BE2C (cell line): ENCODE results near the gene GLG1.

Source experiments
- DNase-seq: peaks from one replicate; pipeline ENCODE4 v3.0.0-alpha.2; 2020
- H3K27me3 ChIP-seq: fragments of 250-450 bp; sonication (Bioruptor Pico); 2 replicates; pipeline ENCODE4 v1.5.1; 2020; ENCODE audit warnings: mild to moderate bottlenecking
- H3K36me3 ChIP-seq: fragments of 250-450 bp; sonication (Bioruptor Pico); 2 replicates; pipeline ENCODE4 v1.5.1; 2020; ENCODE audit warnings: mild to moderate bottlenecking
- H3K4me1 ChIP-seq: fragments of 250-450 bp; sonication (Bioruptor Pico); 2 replicates; pipeline ENCODE4 v1.5.1; 2020
- H3K4me3 ChIP-seq: 2 replicates; pipeline ENCODE4 v1.5.1; 2011; ENCODE audit warnings: low read depth, low read length
- H3K9me3 ChIP-seq: fragments of 250-450 bp; sonication (Bioruptor Pico); 2 replicates; pipeline ENCODE4 v1.5.1; 2020
- TF ChIP-seq, protein P1 (sequence below): IDR thresholded peaks from 2 replicates; pipeline ENCODE4 v1.5.1; 2012; ENCODE audit warnings: mild to moderate bottlenecking, low read depth, low read length

Gene GLG1

DNA sequence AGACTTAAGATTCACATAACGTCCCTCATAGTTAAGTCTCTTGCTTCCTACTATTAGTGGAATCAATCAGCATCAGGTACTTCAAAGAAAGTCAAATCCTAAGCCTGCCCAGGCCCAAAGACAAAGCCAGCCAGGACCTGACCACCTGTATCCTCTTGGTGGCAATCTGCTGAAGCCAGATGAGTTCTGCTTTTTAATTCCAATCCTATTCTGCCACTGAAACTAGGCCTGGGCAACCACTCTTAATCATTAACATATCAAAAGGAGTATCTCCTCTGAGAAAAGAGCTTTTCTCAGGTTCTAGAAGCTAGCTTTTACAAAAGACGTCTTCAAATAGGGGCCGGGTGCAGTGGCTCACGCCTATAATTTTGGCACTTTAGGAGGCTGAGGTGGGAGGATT is 15.1 kb upstream of the GLG1 start:
- Histone ChIP-seq H3K9me3 (no peaks in the 10 kb centered on the region), H3K4me3 (no peak overlapping the region), H3K36me3 (peaks cover 65% of the 10 kb centered on the region), H3K27me3 (no peaks in the 10 kb centered on the region), H3K4me1 (no peaks in the 10 kb centered on the region)
- DNase-seq = no peak
- TF ChIP-seq, protein P1, sequence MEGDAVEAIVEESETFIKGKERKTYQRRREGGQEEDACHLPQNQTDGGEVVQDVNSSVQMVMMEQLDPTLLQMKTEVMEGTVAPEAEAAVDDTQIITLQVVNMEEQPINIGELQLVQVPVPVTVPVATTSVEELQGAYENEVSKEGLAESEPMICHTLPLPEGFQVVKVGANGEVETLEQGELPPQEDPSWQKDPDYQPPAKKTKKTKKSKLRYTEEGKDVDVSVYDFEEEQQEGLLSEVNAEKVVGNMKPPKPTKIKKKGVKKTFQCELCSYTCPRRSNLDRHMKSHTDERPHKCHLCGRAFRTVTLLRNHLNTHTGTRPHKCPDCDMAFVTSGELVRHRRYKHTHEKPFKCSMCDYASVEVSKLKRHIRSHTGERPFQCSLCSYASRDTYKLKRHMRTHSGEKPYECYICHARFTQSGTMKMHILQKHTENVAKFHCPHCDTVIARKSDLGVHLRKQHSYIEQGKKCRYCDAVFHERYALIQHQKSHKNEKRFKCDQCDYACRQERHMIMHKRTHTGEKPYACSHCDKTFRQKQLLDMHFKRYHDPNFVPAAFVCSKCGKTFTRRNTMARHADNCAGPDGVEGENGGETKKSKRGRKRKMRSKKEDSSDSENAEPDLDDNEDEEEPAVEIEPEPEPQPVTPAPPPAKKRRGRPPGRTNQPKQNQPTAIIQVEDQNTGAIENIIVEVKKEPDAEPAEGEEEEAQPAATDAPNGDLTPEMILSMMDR = no peak

DNA sequence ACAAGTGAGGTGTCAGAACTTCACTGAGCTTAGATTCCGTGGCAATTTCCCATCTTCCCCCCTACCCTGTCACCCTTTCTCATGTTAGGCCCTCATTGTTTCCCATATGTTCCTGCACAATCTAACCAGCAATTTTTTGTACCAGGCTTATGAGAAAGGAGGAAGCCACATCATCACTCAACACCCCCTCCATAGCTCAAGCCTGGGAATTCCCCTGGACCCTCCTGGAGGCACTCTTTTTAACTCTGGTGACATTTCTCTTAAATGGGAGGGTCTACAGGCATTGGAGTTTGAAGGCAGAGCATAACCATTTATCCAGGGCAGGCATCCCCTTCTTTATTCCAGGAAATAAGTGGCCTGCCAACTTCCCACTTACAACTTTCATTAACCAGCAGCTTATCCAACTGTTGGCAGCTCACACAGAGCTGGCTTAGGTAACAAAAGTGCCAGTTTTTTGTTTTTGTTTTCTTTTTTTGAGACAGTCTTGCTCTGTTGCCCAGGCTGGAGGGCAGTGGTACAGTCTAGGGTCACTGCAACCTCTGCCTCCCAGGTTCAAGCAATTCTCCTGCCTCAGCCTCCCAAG is 10.4 kb upstream of the GLG1 start:
- TF ChIP-seq, protein P1 = no peak
- no peak for DNase-seq
- no peaks in the 10 kb centered on the region for H3K27me3 ChIP-seq
- H3K4me3 ChIP-seq = no peak overlapping the region
- no peaks in the 10 kb centered on the region for H3K4me1 ChIP-seq
- peaks cover 23% of the 10 kb centered on the region for H3K36me3 ChIP-seq
- no peaks in the 10 kb centered on the region for H3K9me3 ChIP-seq

DNA sequence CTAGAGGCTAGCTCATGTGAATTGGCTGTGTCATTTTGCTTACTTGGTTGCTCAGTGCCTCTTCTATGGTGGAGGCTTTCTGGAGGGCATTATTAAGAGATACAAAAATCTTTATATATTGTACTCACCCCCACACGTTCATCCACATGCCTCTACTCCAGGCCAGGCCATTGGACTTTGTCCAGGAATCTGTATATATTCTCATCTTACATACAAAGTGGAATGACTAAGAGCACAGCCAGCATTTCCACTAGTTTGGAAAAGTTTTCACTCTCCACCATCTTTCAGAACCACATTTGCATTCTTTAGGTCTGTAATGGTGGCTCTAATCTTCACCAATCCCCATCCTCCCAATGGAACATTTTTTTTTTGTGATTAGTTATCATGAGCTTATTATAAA is 4.8 kb upstream of the GLG1 start:
- H3K4me3 ChIP-seq = no peak overlapping the region

DNA sequence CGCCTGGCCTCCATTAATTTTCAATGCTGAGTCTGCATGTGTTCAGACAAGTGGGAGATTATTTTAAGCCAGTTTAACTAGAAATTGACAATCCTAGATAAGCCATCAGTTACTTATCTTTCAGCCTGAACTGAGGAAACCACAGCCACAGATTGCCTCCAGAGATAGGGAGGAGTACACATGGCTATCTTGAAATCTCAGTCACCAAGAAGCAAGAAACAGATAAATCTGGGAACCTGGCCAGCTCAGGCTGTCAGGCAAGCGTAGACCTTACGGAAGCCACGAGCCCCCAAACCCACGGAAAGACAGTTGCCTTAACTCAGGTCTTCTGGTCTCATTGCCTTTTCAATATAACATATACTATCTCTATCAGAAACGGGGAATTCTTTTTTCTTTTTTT is 2.0 kb upstream of the GLG1 start:
- no peak for DNase-seq
- H3K27me3 ChIP-seq = no peaks in the 10 kb centered on the region
- TF ChIP-seq, protein P1 = no peak
- H3K4me3 ChIP-seq = no peak overlapping the region
- no peaks in the 10 kb centered on the region for H3K36me3 ChIP-seq
- no peaks in the 10 kb centered on the region; the same call in 1 of the 2 replicates for H3K4me1 ChIP-seq
- H3K9me3 ChIP-seq = no peaks in the 10 kb centered on the region

More for the DNA sequence above, 4.8 kb upstream of the GLG1 start:
- TF ChIP-seq, protein P1 = no peak
- H3K27me3 ChIP-seq = no peaks in the 10 kb centered on the region
- H3K4me1 ChIP-seq = no peaks in the 10 kb centered on the region; the same call in 1 of the 2 replicates
- no peak for DNase-seq
- H3K9me3 ChIP-seq = no peaks in the 10 kb centered on the region
- peaks cover 5% of the 10 kb centered on the region; the same call in 1 of the 2 replicates for H3K36me3 ChIP-seq

DNA sequence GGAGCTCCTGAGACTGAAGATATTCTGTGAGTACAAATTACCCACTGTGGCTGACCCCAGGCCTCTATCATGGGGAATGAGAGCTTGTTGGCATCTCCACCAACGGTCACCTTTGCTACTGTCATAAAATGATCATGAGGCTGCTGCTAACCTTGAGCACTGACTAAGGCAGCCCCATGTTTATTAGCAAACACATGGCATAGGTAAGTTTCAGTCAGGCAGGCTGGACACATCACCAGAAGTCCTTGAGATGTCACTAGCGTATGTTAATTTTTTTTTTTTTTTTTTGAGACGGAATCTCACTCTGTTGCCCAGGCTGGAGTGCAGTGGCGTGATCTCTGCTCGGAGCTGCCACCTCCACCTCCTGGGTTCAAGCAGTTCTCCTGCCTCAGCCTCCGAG is 1.5 kb upstream of the GLG1 start:
- Histone ChIP-seq H3K36me3 (no peaks in the 10 kb centered on the region), H3K4me3 (no peak overlapping the region), H3K27me3 (no peaks in the 10 kb centered on the region), H3K4me1 (no peaks in the 10 kb centered on the region; the same call in 1 of the 2 replicates), H3K9me3 (no peaks in the 10 kb centered on the region)
- no peak for DNase-seq
- TF ChIP-seq, protein P1 = no peak

DNA sequence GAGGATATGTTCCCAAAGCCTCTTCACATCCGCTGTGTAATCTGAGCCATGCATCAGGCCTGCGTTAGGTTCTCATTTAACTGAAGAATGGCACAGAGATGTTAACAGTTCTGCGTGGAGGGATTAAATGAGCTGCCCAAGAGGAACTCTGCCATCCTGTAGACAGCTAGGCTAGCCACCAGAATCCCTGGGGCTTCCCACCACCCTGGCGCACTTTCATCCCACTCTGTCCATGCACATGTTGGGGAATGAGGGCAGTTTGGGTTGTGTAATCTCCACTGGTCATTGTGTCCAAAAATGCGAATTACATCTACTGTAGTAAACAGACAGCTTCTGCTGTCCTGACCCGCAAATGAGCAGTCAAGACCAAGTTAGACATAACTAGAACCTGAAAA is 1.0 kb upstream of the GLG1 start:
- no peaks in the 10 kb centered on the region for H3K9me3 ChIP-seq
- DNase-seq = no peak
- TF ChIP-seq, protein P1 = no peak

More for the DNA sequence above, 1.0 kb upstream of the GLG1 start:
- Histone ChIP-seq H3K4me3 (no peak overlapping the region), H3K4me1 (no peaks in the 10 kb centered on the region; the same call in 1 of the 2 replicates), H3K27me3 (no peaks in the 10 kb centered on the region), H3K36me3 (no peaks in the 10 kb centered on the region)
